C4-2B (cell line): ENCODE data around the gene GABRB1.

Source experiments
- CTCF ChIP-seq: fragments of 450-650 bp; conservative IDR thresholded peaks from 2 replicates; pipeline ENCODE4 v1.5.1; 2017; ENCODE audit warnings: mild to moderate bottlenecking
- ZFX ChIP-seq: fragments of 450-650 bp; IDR thresholded peaks from 2 replicates; pipeline ENCODE4 v1.6.1; 2017

GRCh38 chr4:47088298-47088697 is 56.9 kb downstream of the GABRB1 start:
- TF ChIP-seq CTCF (no peak), ZFX (no peak)
